ENCODE results near the gene PM20D2. TPM values are rescaled to one million over a fixed set of nuclear protein-coding genes. Genes with fewer than 3 reads are reported as not detected.

PM20D2 gene
- total and polyA plus RNA-seq, 9 donors: 10.0 to 32.0 (median 25.6) TPM

DNA sequence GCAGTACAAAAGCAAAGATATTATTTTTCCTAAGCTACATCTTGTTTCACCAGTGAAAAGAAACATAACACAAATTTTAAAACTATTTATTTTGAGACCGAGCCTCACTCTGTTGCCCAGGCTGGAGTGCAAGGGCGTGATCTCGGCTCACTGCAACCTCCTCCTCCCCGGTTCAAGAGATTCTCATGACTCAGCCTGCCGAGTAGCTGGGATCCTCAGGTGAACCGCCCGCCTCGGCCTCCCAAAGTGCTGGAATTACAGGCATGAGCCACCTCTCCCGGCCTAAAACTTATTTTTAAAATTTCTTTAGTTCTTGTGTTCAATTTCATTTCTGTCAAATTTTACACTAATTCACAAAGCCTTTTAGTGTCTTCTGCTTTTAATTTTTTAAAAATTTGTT lies 33.9 kb upstream of the PM20D2 start:
- intact Hi-C loops (cut with DNase I): no loop called here
- Histone ChIP-seq H3K27ac (no peak overlapping the region), H3K27me3 (no peaks in the 10 kb centered on the region), H3K36me3 (no peaks in the 10 kb centered on the region), H3K9me3 (no peaks in the 10 kb centered on the region), H3K4me3 (no peak overlapping the region), H3K4me1 (ENCODE audit: insufficient read depth) (peaks cover 3% of the 10 kb centered on the region)
- WGBS, 3 donors: 91 to 94% (median 92%) methylated on average over 9 of the region's 9 CpGs
- TF ChIP-seq EP300 (IDR thresholded peaks at IDR 0.05) (no peak), POLR2A (IDR thresholded peaks at IDR 0.05) (no peak)
- TF ChIP-seq, protein P1, sequence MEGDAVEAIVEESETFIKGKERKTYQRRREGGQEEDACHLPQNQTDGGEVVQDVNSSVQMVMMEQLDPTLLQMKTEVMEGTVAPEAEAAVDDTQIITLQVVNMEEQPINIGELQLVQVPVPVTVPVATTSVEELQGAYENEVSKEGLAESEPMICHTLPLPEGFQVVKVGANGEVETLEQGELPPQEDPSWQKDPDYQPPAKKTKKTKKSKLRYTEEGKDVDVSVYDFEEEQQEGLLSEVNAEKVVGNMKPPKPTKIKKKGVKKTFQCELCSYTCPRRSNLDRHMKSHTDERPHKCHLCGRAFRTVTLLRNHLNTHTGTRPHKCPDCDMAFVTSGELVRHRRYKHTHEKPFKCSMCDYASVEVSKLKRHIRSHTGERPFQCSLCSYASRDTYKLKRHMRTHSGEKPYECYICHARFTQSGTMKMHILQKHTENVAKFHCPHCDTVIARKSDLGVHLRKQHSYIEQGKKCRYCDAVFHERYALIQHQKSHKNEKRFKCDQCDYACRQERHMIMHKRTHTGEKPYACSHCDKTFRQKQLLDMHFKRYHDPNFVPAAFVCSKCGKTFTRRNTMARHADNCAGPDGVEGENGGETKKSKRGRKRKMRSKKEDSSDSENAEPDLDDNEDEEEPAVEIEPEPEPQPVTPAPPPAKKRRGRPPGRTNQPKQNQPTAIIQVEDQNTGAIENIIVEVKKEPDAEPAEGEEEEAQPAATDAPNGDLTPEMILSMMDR (IDR thresholded peaks at IDR 0.05): no peak
- no peak for DNase-seq

- H3K4me1 ChIP-seq (ENCODE audit: insufficient read depth): peaks cover 5% of the 10 kb centered on the region
- 69 to 72% (median 72%) methylated on average over 6 of the region's 6 CpGs for WGBS, 3 donors
- intact Hi-C loops (cut with DNase I): no loop called here
- H3K4me3 ChIP-seq: no peak overlapping the region
- H3K27ac ChIP-seq: no peak overlapping the region
- no peaks in the 10 kb centered on the region for H3K36me3 ChIP-seq
- DNase-seq: no peak
- TF ChIP-seq EP300 (IDR thresholded peaks at IDR 0.05) (no peak), POLR2A (IDR thresholded peaks at IDR 0.05) (no peak)
- TF ChIP-seq, protein P1 (IDR thresholded peaks at IDR 0.05): no peak
- H3K9me3 ChIP-seq: no peaks in the 10 kb centered on the region
- H3K27me3 ChIP-seq: no peaks in the 10 kb centered on the region
Observed at GRCh38 chr6:89116702-89117101, 29.2 kb upstream of the PM20D2 start.

GRCh38 chr6:89117211-89118108 lies 28.4 kb upstream of the PM20D2 start, which contains the start of gene SRSF12:
SRSF12 (minus strand) TSS chr6:89118071; CDS start chr6:89117887, 184 bp downstream.
- intact Hi-C loops (cut with DNase I): no loop called here
- whole genome bisulfite sequencing, 3 donors: 1% methylated on average over 45 to 106 of the region's 106 CpGs

GRCh38 chr6:89118931-89119330 lies 26.9 kb upstream of the PM20D2 start:
- H3K9me3 ChIP-seq: no peaks in the 10 kb centered on the region
- WGBS, 3 donors: 87 to 93% (median 89%) methylated on average over 8 of the region's 8 CpGs
- DNase-seq: no peak
- H3K36me3 ChIP-seq: no peaks in the 10 kb centered on the region
- no peaks in the 10 kb centered on the region for H3K27me3 ChIP-seq
- intact Hi-C loops (cut with DNase I): no loop called here
- TF ChIP-seq, protein P1 (IDR thresholded peaks at IDR 0.05): no peak
- TF ChIP-seq POLR2A (IDR thresholded peaks at IDR 0.05) (no peak), EP300 (IDR thresholded peaks at IDR 0.05) (no peak)
- no peak overlapping the region for H3K4me3 ChIP-seq
- peaks cover 5% of the 10 kb centered on the region for H3K4me1 ChIP-seq (ENCODE audit: insufficient read depth)
- no peak overlapping the region for H3K27ac ChIP-seq

More at GRCh38 chr6:89117211-89118108, 28.4 kb upstream of the PM20D2 start, which contains the start of gene SRSF12:
- Histone ChIP-seq H3K27me3 (no peaks in the 10 kb centered on the region), H3K4me3 (peak within 1 kb of the TSS; percentile 61), H3K36me3 (no peaks in the 10 kb centered on the region), H3K9me3 (no peaks in the 10 kb centered on the region), H3K4me1 (ENCODE audit: insufficient read depth) (peaks cover 5% of the 10 kb centered on the region), H3K27ac (peak within 1 kb of the TSS in 1 of 2 donors; percentile 54)
- no peak for TF ChIP-seq POLR2A (IDR thresholded peaks at IDR 0.05)
- TF ChIP-seq, protein P1 (IDR thresholded peaks at IDR 0.05): no peak
- no peak for TF ChIP-seq EP300 (IDR thresholded peaks at IDR 0.05)
- DNase-seq: peak; percentile 31 to 67 (median 42)
